Measurements from ENCODE around the gene MAP3K13.
"Not testable (repeated sequence)": the region's sequence is repeated elsewhere in the genome, so short reads cannot be mapped to it uniquely, and the experiment has no call there.

MAP3K13 gene

DNA sequence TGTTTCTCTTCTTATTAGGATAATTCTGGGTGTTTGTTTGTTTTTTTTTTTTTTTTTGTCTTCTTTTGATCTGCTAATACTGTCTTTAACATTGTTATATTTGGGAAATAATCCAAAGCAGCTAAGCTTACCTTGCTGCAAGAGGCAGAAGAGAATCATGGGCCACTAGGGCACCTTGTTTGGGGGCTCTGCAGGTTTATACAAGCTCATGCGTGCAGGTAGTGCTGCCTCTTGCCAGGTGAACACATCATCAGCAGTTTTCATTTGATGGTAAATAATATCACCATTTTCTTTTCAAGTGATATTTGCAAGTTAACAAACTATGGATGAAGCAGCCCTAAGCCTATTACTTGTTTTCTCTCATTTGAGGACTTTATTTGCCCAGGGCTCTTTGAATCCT, 37.9 kb downstream of the MAP3K13 start:
- DNase-seq: no peak

DNA sequence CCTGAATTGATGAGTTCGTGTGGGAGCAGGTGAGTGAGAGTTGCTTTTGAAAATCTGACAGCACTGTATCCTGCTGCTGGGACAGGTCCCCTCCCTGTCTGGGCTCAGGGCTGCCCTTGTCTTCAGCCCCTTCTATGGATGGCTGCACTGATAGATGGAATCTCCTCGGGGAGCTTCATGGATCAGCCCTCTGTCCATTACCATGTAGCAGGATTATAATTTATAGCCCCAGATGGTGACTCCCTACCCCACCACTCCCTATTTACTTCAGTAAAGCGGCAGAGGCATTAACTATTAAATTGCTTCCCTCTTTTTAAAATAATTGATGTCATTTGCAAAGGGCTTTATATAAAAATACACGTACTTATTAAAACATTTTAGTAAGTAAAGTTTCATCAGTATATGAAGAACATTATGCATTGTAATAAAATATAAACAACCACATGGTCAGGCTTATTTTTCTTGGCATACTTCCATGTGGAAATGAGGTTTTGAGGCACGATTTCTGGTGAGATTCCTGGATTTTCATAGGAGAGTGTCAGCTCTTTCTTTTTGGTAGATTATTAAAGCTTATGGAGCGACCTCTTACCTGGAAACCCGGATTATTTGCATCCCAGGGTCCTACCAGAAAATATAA, 38.5 kb downstream of the MAP3K13 start:
- DNase-seq: no peak

DNA sequence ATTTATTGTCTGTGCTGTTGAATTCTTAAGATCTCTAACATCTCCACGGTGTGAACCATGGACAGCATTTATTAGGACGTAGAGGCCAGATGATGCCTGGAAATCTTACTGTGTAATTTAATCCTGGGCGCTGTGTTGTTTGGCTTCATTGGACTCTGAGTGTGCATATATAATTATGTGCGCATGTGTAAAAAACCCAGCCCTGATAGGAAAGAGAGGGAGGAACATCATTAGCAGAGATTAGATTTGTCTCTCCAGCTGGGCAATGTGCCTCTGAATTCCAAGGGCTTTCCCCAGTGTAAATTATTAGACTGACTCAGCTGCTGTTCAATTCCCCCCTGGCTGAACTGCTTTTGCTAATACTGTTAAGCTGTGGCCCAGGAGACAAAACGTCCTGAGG, 39.6 kb downstream of the MAP3K13 start:
- no peak for DNase-seq

DNA sequence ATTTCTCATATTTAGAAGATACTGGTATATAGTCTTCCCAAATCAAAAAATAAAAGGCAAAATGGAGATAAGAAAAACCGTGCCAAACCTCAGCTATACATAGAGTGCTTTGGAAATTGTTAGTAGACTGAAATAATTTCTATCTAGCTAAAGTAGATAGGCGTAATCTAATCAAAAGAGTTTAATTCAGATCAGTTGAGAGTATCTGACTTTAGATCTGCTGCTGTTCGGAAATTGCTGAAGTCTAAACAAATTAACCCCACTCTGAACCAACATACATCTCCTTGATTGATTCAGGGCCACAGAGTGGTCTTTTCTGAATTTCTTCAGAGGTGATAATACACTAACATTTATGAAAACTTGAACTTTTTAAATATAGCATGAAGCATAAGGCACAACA, 40.1 kb downstream of the MAP3K13 start:
- DNase-seq: no peak

DNA sequence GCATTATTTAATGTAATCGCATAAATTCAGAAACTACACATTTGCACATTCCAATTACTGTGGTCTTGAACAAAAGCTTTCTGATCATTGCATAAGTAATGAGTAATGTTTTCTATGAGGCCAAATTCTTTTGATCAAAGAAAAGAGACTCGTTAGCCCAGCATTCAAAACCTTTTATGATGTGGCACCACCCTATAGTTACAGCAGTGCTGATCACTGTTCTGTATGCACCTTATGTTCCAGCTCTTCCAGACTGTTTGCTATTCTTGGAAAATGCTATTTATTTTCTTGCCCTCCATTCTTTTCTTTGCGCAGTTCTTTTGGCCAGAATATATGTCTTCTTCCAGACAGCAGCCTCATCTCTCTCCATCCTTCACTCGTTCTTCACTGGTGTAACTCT, 42.3 kb downstream of the MAP3K13 start:
- no peak for DNase-seq

DNA sequence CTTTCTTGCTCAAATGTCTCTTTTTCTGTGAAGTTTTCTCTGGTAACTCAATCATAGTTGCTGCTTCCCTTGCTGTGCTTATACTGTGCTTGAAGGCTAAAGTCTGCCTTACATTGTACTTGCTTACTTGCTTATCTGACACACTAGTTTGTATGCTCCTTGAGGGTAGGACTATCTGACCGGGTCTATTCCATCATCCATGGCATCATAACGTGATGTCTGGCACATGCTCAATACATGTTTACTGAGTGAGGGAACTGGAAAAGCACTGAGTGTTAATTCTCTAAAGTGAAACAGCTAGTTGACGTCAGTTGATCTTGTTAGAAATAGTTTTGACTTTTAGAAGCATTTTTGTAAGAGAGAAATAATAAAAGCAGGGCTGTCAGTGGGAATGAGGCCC, 42.7 kb downstream of the MAP3K13 start:
- DNase-seq: no peak

DNA sequence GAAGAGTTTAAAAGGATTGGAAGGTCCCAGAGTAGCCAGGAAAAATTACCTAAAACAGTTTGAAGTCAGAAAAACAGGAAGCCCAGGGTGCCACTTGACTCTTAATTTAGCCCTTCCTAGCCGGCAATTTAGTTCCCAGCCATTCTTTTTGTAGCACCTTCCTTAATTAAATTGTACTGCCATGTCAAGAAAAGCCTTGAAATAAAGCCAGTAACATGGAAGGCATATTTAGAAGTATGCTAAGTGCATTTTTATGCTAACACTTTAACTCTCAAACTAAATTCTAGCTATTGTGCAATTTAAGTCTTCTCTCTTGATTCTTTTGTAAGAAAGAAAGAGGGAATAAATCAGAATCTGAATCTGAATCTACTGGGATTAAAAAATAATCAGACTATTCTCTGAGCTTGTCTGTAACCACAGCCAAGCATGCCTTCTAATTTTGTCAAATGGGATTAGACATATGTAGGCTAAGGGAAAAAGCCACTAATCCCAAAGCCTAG, 43.2 kb downstream of the MAP3K13 start:
- no peak for DNase-seq

DNA sequence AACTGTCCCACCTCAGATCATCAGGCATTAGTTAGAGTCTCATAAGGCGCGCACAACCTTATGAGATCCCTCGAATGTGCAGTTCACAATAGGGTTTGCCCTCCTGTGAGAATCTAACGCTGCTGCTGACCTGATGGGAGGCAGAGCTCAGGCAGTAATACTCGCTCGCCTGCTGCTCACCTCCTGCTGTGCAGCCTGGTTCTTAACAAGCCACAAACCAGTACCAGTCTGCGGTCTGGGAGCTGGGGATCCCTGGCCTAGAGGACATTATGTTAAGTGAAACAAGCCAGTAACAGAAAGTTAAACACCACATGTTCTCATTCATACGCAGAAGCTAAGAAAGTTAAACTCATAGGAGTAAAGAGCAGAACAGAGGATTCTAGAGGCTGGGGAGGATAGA, 47.0 kb downstream of the MAP3K13 start:
- no peak for DNase-seq

DNA sequence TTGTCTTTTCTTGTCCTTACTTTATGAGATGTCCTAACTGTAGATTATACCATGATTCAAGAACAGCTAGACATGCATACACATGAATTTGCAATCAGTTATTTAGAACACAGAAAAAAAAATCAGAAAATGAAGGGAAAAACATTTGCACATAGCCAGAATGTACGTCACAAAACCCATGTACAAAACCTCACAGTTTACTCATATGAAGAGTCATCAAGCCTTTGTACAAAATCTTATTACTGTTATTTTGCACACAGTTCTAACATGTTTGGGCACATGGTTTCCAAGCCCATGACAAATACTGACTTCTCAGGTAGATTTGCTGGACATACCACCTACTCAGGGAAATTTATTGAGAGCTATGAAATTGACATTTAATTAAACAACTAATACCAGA, 48.2 kb downstream of the MAP3K13 start:
- no peak for DNase-seq

DNA sequence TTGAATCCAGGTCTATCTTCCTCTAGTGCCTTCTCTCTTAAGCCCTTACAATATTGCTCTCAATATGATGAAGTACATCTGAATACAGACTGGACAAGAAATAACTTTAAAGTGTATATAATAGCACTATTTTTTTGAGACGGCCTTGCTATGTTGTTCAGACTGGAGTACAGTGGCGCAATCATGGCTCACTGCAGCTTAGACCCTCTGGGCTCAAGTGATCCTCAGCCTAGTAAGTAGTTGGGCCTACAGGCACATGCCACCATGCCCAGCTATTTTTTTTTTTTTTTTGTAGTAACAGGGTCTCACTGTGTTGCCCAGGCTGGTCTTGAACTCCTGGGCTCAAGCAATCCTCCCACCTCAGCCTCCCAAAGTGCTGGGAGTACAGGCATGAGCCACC, 53.6 kb downstream of the MAP3K13 start:
- DNase-seq: no peak

DNA sequence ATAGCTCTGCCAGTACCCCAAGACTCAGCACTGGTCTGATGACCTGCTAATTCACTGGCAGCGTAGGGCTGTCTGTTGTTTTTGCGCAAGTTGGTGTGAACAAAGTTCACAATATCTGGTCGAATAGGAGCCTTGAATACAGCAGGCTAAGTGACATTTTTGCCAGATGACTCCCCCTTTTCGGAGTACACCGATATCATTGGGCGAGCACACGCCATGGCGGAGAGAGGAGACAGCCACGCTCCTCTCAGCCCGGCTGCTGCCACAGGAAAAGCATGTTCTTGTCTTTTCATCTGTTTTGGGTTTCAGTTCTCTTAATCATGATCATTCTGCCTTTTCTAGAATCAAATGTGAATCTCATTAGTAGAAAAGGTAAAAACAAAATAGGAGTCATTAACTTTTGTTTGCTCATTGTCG, 55.6 kb downstream of the MAP3K13 start:
- not testable (repeated sequence) for DNase-seq

DNA sequence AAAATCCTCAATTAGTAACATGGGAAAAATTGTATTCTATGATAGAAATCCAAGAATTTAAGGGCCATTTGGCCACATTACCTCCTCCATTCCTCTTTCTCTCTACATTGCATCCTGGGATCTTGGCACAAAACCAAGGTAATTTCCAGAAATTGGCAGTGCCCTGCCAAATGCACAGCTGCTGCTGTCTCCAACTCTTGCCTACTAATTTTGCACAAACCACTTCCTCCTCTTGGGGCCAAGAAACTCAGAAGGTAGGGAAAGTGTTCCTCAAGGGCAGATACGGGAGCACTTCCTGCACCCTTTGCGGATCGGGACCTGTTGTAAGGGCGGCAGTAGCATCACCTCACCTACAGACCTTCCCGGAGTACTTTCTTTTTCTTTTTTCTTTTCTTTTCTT, 57.8 kb downstream of the MAP3K13 start:
- no peak for DNase-seq

DNA sequence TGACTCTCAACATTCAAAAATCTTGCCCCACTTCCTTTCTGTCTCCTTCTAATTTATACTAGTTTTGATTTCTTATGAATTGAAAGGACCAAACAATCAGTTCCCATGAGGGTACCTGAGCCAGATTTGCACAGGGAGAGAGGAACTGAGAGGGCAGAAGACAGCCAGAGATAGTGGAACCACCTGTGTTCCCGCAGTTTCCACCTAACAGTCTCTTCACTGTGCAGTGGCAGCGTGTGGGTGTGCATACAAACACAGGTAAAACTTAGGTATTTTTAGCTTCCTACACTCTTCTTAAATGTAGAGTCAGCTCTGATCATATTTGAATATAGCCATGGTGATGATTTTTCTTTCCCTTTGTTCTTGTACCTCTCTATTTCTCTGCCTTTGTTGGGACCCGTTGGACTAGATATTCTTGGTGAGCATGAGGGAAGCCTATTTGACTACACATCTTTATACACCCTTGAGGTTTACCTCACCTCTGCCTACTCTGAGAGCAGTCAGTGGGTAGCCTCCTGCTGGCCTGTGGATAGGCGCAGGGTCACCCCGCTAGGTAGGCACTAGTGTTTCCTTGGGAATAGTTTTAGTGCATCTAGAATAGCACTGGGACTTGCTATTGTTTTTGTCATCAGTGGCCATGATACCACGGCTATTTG, 58.8 kb downstream of the MAP3K13 start:
- no peak for DNase-seq

DNA sequence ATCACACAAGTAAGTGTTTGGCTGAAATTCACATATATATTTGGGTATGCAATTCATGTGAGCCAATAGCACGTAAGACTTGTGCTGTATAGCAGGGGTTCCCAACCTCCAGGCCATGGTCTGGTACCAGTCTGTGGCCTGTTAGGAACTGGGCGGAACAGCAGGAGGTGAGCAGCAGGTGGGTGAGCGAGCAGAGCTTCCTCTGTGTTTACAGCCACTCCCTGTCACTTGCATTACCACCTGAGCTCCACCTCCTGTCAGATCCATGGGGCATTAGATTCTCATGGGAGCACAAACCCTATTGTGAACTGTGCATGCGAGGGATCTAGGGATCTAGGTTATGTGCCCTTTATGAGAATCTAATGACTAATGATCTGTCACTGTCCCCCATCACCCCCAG, 59.7 kb downstream of the MAP3K13 start:
- no peak for DNase-seq

DNA sequence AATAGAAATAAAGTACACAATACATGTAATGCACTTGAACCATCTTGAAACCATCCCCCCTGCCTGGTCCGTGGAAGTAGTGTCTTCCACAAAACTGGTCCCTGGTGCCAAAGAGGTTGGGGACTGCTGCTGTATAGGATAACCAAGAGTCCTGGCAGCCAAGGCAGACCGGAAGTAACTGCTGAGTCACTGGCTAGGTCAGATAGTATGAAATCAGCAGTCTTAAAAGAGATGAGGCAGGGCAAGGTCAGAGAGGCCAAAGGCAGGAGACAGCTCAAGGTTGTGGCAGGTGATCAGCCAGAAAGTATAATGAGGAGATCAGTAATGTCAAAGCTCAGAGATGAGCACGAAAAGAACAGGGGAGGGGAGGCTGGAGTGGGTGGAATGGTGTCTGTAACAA, 60.2 kb downstream of the MAP3K13 start:
- DNase-seq: no peak

DNA sequence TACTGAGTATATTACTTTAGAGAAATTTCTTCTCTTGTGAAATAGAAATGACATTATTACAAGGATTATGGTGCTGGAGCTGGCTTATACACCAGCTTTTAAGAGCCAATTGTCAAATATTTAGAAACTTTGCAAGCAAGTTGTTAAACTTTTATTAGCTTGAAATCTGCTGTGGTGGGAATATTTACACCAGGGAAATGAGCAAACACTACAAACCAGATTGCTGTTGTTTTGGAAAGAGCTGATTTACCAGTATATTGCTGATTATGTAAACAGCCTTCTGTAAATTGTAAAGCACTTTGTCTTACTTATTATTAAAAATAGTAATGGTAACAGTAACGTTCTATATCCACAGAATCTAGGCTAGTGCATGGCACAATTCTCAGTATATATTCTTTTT, 61.5 kb downstream of the MAP3K13 start:
- no peak for DNase-seq

DNA sequence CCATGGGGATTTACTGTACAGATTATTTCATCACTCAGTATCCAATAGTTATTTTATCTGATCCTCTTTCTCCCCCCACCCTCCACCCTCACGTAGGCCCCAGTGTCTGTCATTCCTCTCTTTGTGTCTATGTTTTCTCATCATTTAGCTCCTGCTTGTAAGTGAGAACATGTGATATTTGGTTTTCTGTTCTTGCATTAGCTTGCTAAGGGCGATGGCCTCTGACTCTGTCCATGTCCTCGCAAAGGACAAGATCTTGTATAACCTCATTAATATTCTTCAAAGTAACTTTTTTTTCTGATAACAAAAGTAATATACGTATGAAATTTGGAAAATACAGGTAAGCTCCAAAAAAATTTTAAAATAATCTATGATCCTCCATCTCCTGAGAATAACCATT, 67.4 kb downstream of the MAP3K13 start:
- no peak for DNase-seq

DNA sequence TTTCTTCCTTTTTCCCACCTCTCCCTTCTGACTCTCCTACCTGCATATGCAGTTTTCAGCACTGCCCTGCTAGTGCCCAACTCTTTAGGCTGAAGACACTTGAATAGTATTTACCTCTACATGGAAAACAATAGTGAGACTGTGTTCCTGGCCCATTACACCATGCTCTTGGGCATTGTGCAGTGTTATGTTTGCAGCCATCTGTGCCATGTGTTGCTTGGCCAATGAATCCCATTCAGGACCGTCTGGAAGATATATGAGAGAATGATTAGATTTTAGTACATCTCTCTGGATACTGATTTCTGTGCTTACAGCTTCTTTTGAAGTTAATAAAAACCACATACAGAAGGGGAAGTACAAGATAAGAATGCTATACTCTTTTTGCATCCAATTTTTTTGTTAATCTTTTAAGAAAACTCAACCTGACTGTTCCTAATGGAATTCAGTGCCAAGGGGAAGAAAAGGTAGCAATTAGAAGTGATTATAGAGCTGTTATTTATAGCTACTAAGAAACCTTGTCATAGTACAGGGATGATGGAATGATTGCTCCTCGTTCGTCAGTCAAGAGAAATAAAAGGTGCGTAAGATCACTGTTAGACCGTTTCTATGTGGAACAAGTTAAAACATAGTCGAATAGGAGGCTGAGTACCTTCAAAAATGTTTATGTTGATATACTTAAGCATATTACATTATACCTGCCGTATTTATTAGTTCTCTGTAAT, 77.0 kb downstream of the MAP3K13 start:
- no peak for DNase-seq

DNA sequence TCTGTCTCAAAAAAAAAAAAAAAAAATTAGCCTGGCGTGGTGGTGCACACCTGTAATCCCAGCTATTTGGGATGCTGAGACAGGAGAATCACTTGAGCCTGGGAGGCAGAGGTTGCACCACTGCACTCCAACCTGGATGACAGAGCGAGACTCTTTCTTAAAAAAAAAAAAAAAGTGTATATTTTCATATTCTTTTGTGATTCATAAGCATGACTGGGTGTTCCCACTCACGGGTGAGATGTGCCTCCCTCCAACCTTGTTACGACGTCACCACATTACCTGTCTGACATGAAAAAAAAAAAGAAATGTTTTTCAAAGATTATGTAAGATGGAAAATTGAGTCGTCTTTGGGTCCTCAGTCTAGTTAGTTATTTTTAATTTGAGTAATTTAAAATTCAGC, 79.1 kb downstream of the MAP3K13 start:
- DNase-seq: no peak

DNA sequence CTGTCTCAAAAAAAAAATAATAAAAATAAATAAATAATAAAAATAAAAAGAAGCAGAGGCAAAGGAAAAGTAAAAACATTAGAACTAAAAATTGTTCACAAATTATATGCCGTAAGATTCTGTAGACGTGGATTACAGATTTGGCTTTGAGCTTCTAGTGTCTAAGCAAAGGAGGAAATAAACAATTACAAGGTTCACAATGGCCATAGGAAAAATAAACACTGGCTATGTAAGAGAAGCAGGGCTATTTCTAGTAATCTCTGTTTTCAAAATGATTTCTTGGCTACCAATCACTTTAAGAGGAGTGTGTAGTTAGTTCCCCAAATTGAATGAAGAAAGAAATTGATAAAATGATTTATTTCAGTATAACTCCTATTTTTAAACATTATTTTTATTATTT, 81.4 kb downstream of the MAP3K13 start:
- no peak for DNase-seq

DNA sequence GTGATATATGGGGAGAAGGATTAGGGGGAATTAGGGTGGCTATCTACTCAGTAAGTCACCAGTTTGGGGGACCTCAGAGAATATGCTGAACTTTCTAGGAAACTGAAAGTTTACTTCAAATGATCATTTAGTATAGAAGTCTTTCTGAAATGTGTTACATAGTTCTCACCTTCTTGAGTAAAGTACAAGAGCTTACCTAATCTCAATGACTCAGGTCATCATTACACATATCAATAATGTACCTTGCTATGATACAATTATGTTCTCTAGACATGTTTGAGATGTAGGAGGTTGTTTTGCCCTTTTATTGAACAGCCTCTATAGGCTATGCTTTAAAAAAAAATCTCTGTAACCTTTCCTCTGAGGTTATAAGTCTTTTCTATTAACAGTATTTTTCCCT, 85.2 kb downstream of the MAP3K13 start:
- no peak for DNase-seq

DNA sequence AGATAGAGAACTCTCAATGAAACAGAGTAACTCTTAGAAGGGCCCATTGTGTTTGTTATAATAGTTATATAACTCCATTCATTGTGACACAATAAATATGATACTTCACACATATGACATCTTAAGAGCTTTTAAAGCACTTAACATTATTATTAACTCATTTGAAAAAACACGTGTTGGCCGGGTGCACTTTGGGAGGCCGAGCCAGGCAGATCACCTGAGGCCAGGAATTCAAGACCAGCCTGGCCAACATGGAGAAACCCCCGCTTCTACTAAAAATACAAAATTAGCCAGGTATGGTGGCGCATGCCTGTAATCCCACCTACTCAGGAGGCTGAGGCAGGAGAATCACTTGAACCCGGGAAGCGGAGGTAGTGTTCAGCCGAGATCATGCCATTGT, 88.5 kb downstream of the MAP3K13 start:
- not testable (repeated sequence) for DNase-seq

DNA sequence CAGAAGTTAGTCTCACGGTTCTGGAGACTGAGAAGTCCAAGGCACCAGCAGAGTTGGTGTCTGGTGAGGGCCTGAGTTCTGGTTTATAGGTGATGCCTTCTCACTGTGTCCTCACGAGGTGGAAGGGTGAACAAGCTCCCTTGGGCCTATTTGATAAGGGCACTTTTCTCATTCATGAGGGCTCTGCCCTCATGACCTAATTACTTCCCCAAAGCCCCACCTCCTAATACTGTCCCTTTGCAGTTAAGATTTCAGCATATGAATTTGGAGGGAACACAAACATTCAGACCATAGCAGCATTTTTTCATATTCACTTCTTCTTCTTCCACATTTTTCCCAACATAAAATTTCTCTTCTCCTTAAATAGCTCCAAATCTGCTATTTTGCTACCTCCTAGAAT, 94.4 kb downstream of the MAP3K13 start:
- DNase-seq: no peak

DNA sequence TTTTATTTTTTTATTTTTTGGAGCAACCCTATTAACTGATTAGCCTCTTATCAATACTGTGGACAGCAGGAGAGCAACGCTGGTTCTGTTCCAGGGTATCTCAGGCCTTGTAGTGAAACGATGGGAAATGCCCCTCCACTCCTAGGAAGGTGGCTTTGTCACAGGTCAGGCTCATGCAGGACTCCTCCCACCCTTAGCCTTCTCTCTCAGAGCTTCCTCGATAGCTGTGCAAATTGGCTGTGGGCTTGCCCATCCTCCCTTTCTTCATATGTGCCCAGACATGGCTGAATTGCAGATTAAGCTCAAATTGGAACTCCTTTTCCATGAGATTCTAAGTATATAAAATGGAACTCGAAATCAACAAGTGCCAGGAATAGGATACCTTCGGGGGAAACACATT, 97.4 kb downstream of the MAP3K13 start:
- DNase-seq: no peak

Measured in stimulated activated CD4-positive, alpha-beta T cell treated with anti-CD3 and anti-CD28 coated beads, Interleukin-2, amount 100 ng/mL, for 24 hours (primary cell).